HG03565 (cell line): Measurements from ENCODE around the gene ROBO1.

ENCODE experiments used
- ATAC-seq: cut with Tn5 transposase; IDR thresholded peaks from one replicate; pipeline ENCODE4 v1.9.1; 2021; ENCODE audit warnings: mild to moderate bottlenecking, moderate library complexity; ENCODE audit not compliant: unreplicated experiment

The ROBO1 gene

DNA sequence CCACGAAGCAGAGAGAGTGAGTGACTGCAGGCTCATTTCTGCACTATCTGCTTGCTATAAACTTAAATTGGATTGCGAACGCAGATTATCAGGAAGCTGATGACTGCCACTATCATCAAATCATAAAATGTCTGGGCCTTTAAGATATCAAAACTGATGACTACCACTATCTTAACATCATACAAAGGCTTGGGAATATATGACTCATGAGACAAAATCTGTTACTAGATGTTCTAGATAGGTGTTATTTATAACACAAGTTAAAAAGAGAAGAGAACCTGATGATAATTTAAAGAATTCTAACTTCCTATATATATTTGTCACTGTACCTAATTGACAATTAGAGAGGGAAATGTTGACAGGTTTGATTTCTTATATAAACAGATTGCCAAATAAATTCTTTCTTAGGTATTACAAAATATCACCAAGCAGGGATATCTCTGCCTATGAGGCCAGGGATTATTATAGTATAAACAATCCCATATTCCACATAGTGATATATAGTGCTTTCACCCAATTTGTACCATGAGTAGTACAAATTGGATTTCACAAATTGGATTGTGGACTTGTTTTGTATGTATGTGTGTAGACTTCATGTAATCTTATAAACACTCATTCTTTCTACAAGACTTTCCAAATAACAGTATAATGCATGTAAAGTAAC lies 1157.2 kb downstream of the ROBO1 start:
- ATAC-seq: no peak

DNA sequence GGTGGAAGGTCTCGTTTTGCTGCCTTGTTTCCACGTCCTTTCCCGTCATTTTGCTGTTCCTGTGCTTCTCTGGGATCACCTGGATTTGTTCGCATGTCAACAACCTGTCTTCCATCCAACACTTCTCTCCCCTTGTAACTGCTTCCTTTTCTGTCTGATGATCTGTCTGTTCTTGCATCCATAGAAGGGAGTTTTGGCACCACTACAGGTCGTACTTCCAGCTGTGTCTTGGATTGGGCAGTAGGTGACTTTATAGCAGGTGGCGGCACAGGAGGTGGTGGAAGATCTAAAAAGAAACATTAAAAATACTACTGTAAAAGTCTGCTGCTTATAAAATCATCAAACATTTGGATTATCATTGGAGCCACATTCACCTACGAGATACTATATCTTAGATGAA lies 1161.0 kb downstream of the ROBO1 start:
- no peak for ATAC-seq

DNA sequence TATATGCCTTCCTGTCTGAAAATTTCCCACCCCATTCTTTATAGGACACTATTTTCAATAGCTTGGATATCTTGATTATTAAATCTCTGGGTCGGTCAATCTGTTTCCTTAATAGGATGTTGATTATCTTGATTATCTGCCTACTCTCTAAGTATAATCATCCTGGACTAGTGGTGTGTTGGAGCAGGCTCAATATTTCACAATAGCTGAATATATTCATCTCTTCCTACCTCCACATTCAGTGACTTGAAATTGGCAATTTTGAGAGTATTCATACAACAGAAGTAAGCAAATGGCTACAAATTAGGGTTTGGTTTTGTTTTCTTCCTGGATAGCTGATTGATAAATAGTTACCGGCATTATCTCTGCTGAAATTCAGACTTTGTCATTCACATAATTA lies 1162.6 kb downstream of the ROBO1 start:
- no peak for ATAC-seq

DNA sequence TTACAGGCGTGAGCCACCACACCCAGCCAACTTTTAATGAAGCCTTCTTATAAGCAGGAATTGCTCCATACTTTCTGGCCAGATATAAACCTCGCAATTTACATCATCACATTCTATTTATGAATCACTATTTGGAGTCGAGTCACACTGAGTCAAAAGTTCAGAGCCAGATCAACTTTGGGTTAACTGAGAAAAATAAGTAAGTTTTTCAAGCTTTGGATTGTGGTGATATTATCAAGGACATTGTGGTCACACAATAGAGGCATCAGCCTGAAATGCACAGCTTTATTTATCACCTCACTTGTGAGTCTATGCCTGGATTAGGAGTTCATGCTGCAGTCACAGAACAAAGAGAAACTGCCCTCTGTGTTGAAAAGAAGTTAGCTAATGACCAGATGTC lies 1163.5 kb downstream of the ROBO1 start:
- ATAC-seq: no peak

DNA sequence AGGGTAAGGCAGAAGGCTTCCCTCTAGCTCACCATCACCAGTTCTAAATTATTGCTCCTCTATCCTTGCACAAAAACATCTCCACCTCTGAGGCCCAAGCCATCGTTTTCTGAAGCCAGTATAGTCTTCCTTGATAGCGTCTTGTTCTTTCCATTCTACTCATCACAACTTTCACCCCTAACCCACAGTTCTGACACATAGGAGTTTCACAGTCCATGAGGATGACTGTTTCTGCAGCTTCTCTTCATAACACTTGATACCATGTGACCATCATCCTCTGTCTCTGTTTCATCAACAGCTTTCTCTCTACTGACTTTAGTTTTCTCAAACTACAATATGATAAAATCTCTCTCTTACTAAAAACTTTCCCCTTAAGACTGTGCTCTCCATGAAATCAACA lies 1166.5 kb downstream of the ROBO1 start:
- no peak for ATAC-seq

DNA sequence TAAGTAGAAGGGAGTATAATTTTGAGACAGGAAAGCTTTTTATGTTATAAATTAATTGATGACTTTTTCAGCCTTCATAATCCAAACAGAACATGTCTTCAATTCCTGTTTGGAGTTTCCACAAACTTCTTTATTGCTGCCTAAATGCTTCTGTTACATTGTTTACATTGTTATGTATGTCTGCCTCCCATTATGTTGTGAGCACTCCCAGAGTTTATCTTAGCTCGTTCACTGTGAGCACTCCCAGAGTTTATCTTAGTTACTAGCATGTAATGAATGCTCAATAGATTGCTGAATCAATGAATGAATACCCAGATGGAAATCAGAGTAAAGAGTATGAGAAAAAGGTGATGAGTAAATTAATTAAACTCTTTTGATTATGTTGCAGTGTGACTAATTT lies 1178.0 kb downstream of the ROBO1 start:
- ATAC-seq: no peak

DNA sequence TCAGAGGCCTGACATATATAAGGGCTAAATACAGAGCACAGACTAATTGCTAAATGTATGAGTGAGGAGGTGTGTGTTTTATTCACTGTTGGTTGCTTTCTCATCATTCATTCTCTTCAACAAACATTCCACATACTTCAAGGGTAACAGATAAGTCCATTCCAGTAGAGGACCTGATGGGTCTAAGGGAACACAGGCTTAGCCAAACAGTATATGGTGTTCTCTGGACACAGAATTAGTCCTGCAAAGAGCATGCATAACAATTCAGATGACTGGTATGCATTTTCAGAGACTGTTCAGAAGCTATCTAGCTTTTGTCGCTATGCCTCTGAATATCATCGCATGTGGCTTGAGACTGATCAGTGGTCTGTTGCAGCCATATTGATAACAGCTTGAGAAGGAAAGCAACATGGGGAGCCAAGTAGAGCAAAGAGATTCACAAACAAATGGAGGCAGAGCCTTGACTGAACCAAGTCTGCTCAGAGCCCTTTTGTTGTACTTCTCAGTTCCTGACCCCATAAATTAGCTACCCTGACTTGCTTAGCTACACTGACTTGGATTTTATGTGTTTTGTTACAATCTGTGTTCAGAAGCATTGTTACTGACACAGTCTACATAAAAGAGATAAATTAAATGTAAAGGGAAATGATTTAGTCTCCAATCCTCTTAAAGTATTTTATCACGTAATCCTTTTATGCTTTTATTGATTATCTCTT lies 1178.7 kb downstream of the ROBO1 start:
- ATAC-seq: no peak

DNA sequence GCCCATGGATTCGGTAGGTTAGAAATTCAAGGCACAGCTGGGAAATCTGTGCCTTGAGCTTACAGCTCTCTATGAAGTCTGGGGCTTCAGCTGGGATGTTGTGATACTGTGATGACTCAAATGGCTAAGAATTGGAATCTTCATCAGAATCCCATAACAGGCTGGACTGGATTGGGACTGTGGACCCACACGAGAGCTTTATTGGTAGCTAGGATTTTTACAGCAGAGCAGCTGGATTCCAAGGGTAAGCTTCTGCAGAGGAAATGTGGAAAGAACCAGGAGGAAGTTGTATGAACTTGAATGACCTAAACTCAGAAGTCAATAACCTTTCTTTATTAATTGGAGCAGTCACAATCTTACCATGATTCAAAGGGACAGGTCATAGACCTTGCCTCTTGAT lies 1187.1 kb downstream of the ROBO1 start:
- no peak for ATAC-seq

DNA sequence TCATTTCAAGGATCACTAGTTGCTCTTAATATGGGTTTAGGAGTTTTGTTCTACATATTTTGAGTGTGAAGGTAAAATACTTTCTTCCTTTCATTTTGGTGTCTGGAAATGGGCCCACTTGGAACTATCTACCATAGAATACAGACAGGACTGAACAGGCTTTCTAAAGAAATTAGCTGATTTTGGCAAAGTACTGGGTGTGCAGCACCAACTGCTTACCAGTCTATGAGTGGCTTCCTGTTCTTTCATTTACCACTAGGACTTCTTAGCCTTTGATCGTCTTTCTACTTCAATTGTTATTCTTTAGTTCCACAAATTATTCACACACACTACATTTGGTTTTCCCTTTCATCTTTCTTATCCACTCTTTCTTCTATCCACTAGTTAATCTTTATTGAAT lies 1196.3 kb downstream of the ROBO1 start:
- no peak for ATAC-seq

DNA sequence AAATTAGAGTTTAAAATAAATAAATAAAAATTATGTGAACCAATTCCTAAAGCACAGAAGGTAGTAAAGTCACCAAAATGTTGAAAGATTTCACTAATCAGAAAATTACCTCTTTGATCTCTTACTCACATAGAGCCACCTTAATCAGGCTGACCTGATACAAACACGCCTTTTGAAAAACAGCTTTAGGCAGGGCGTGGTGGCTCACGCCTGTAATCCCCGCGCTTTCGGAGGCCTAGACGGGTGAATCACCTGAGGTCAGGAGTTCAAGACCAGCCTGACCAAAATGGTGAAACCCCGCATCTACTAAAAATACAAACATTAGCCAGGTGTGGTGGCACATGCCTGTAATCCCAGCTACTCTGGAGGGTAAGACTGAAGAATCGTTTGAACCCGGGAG lies 1197.3 kb downstream of the ROBO1 start:
- no peak for ATAC-seq

DNA sequence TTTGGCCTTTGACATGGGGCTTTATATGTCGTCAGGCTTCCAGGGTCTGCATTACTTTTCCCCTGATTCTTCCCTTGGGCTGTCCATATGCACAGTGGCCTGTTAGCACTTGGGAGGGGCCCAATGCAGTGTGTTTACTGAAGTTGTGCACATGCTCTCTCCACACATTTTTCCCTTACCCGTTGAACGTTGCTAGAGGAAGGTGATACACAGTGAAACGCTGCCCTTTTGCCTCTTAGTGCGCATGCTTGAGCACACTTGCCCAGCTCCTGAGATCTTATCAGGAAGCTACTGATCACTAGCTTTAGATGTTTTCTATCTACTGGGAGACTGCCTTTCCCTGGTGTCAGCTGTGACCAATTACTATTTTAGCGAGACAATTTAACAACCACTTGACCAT lies 1198.0 kb downstream of the ROBO1 start:
- no peak for ATAC-seq

DNA sequence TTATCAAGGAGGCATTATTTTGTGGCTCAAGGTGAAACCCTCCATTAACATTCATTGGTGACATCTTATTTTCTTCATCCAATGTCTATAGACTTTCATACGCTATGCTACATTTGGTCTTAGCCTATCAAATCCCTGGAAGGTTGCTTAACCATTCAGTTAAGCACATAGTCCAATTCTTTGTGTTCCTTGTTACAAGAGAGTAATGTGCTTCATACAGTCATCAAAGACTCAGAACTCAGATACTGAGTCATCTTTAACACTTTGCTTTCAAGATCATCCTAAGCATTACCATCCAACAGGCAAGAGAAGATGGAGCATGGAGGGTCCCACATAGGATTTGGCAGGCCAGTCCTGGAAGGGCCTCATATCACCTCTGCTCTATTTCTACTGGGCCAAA lies 1202.1 kb downstream of the ROBO1 start:
- no peak for ATAC-seq

DNA sequence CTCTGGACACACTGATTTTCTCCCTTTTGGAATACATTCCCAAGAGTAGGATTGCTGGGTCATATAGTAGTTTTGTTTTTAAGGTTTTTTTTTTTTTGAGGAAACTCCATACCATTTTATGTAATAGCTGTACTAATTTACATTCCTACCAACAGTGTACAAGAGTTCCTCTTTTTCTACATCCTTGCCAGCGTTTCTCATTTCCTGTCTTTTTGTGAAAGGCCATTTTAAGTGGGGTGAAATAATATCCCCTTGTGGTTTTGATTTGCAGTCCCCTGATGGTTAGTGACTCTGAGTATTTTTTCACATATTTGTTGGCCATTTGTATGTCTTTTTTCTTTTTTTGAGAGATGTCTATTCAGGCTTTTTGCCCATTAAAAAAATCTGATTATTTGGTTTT lies 1205.5 kb downstream of the ROBO1 start:
- ATAC-seq: no peak
